Chondrocyte (in vitro differentiated cells): ENCODE results near the gene GLS. TPM values are rescaled to one million over a fixed set of nuclear protein-coding genes. Genes with fewer than 3 reads are reported as not detected.
"Not testable (repeated sequence)": the region's sequence is repeated elsewhere in the genome, so short reads cannot be mapped to it uniquely, and the experiment has no call there.

Experiments used
- DNase-seq: peaks from one replicate; pipeline ENCODE4 v3.0.0; 2021; ENCODE audit warnings: mixed read lengths, low spot score
- H3K27ac Mint-ChIP-seq: one replicate; pipeline ENCODE4 v1.8.0; 2021; ENCODE audit warnings: mild to moderate bottlenecking, moderate library complexity, mixed read lengths; ENCODE audit not compliant: unreplicated experiment
- H3K27me3 Mint-ChIP-seq: 2 replicates; pipeline ENCODE4 v1.8.0; 2021; ENCODE audit warnings: low read depth, mixed read lengths
- H3K36me3 Mint-ChIP-seq: 2 replicates; pipeline ENCODE4 v1.8.0; 2021; ENCODE audit warnings: low read depth, mixed read lengths
- H3K4me1 Mint-ChIP-seq: 2 replicates; pipeline ENCODE4 v1.8.0; 2021; ENCODE audit warnings: low read depth, mild to moderate bottlenecking, mixed read lengths
- H3K4me3 Mint-ChIP-seq: one replicate; pipeline ENCODE4 v1.8.0; 2021; ENCODE audit warnings: mild to moderate bottlenecking, moderate library complexity, mixed read lengths; ENCODE audit not compliant: unreplicated experiment
- H3K9me3 Mint-ChIP-seq: 2 replicates; pipeline ENCODE4 v1.8.0; 2021; ENCODE audit warnings: low read depth, mixed read lengths
- CTCF ChIP-seq: fragments of 200-600 bp; sonication (generic); IDR thresholded peaks from 2 replicates; pipeline ENCODE4 v1.5.0; 2021; ENCODE audit warnings: antibody characterized with exemption, mild to moderate bottlenecking, moderate library complexity
- total RNA-seq: library from RNA; stranded (reverse); gene quantifications from 3 replicates; pipeline ENCODE4 v1.2.1, GENCODE V29; 2021

The GLS gene
- total RNA-seq, 1 donor from 2014 or later = 234 TPM

DNA sequence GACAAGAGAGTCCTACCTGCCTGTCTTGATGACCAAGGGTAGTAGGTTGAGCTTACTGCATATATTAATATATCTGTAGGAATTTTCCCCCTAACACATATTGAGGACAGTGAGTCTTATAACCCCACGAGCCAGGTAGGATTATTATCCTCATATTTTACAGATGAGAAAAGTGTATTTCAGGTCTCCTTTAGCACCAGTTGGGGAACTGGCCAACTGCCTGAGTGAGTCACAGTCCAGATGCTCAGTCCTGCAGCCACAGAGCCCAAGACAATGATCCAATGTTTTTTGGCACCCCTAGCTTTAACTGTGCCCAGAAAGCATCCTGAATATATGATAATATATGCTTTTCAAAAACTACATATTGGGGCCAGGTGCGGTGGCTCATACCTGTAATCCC is 30.8 kb upstream of the GLS start:
- Mint-ChIP-seq H3K4me1 (peaks cover 37% of the 10 kb centered on the region), H3K36me3 (no peaks in the 10 kb centered on the region), H3K4me3 (no peak overlapping the region), H3K27me3 (no peaks in the 10 kb centered on the region), H3K9me3 (no peaks in the 10 kb centered on the region), H3K27ac (peak overlapping the region; percentile 67)
- DNase-seq = no peak
- no peak for TF ChIP-seq CTCF

DNA sequence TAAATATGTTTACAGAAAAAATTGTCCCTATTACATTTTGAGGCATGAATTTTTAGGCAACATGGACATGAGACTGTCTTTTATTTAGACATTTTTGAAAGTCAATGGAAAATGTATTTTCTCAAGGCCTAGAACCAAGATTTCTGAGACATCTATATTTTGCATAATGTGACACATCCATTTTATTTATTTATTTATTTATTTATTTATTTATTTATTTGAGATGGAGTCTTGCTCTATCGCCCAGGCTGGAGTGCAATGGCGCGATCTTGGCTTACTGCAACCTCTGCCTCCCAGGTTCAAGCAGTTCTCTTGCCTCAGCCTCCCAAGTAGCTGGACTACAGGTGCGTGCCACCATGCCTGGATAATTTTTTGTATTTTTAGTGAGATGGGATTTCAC is 27.6 kb upstream of the GLS start:
- H3K36me3 Mint-ChIP-seq, H3K4me3 Mint-ChIP-seq, H3K9me3 Mint-ChIP-seq, H3K27me3 Mint-ChIP-seq, H3K27ac Mint-ChIP-seq, DNase-seq: not testable (repeated sequence)
- H3K4me1 Mint-ChIP-seq = peaks cover 53% of the 10 kb centered on the region

DNA sequence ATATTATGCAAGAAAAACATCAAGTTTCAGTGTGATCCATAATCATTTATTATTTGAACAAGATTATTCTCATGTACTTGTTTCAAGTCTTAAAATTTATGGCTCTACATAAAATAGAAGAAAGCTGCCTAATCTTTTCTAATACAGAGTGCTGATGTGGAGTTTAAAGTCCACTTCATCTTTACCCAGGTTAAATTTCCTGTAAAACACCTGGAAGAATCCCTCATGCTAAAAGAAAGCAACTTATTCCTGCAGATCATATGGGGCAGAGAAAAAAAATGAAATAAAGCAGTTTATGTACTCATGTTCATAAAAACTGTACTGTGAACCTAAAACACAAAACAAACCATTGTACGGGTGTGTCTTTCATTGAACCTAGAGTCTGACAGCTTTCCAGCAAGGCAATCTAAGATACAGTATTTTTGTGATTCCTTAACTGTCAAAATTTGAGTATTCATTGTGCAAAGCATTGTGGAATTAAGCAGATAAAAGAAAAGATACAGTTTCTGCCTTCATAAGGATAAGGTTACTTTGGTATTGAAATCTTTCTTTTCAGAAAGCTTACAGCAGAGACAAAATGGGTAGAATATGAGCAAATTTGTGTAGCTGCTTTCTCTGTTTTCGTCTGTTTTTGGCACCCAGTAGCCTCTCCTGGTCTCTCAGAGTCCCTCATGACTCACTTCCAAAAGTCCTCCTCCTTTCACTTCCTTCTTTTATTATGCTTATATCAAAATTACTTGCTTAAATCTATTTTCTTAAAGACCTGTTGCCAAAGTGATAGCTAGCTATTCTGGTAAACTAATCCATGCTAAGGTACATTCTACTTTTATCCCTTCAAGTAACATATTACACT is 26.9 kb upstream of the GLS start:
- Mint-ChIP-seq H3K27me3 (no peaks in the 10 kb centered on the region), H3K27ac (peak overlapping the region; percentile 24), H3K4me3 (no peak overlapping the region), H3K4me1 (peaks cover 53% of the 10 kb centered on the region), H3K36me3 (no peaks in the 10 kb centered on the region), H3K9me3 (no peaks in the 10 kb centered on the region)
- no peak for TF ChIP-seq CTCF
- no peak for DNase-seq

DNA sequence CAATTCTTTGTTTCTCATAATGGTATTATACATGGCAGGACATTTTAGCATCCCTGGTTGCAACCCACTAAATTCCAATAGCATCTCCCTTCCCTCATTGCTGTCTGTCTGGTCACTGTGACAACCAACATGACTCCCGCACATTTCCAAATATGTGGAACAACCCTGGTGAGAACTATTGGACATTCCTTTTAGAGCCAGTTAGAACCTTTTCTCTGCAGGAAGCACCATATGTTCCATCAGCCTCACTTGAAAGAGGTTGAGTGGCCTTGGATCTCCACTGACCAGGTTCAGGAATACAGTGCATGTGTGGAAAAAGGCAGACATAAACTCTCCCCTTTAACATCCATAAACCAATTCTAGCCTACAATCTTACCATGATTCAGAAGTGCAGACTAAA is 25.9 kb upstream of the GLS start:
- no peaks in the 10 kb centered on the region for H3K36me3 Mint-ChIP-seq
- H3K27ac Mint-ChIP-seq = no peak overlapping the region
- DNase-seq = no peak
- H3K9me3 Mint-ChIP-seq = no peaks in the 10 kb centered on the region
- no peak for TF ChIP-seq CTCF
- no peaks in the 10 kb centered on the region for H3K27me3 Mint-ChIP-seq
- peaks cover 56% of the 10 kb centered on the region for H3K4me1 Mint-ChIP-seq
- H3K4me3 Mint-ChIP-seq = no peak overlapping the region

- no peak for TF ChIP-seq CTCF
- no peak for DNase-seq
- Mint-ChIP-seq H3K36me3 (no peaks in the 10 kb centered on the region), H3K27me3 (no peaks in the 10 kb centered on the region), H3K4me1 (peaks cover 54% of the 10 kb centered on the region), H3K9me3 (no peaks in the 10 kb centered on the region), H3K27ac (no peak overlapping the region), H3K4me3 (no peak overlapping the region)
Observed at GRCh38 chr2:190855245-190855644, 25.4 kb upstream of the GLS start.

DNA sequence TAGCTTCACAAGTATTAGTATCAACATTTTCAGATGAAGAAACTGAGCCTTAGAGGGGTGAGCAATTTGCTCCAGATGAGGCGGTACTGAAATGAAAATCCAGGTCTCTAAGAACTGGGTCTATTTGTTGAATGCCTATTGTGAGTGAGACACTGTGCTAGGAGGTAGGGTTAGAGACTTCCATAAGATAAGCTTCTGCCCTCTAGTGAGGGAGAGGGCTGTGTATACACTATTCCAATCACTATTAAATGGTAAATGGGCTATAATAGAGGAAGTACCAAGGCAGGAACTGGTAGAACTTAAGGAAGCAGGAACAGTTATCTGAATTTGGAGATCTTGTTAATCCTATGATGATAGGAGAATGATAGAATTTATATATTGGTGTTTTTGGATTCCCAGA is 23.6 kb upstream of the GLS start:
- DNase-seq = no peak
- H3K4me1 Mint-ChIP-seq = peaks cover 69% of the 10 kb centered on the region
- H3K27me3 Mint-ChIP-seq = no peaks in the 10 kb centered on the region
- no peaks in the 10 kb centered on the region for H3K9me3 Mint-ChIP-seq
- peak overlapping the region; percentile 2 for H3K27ac Mint-ChIP-seq
- no peaks in the 10 kb centered on the region for H3K36me3 Mint-ChIP-seq
- H3K4me3 Mint-ChIP-seq = no peak overlapping the region
- TF ChIP-seq CTCF = no peak
